ENCODE results near the gene ANKFN1.

Gene ANKFN1

GRCh38 chr17:56521414-56522141 lies 368.3 kb downstream of the ANKFN1 start:
- FAIRE-seq: no peak

- no peak for FAIRE-seq
Measured at GRCh38 chr17:56523042-56523441, 369.8 kb downstream of the ANKFN1 start.

GRCh38 chr17:56528696-56529095 lies 375.4 kb downstream of the ANKFN1 start:
- FAIRE-seq: no peak

- no peak for FAIRE-seq
Measured at GRCh38 chr17:56532926-56533325, 379.7 kb downstream of the ANKFN1 start.

DNA sequence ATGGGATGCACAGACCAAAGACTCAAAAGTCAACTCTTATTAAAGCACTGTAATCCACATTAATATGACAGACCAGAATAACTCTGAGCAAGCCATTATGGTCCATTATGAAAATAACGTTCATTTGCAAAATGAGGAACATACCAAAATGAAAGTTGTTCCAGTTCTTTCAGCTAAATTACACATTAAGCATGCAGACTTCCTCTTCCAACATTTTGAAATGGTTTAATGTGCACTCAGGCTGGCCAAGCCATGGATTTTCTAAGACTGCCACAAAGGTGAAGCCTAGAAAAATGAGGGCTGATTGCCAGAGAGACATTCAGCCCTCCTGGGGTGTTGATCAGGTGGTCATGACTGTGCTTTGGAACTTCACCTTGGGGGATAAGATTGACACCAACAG lies 383.5 kb downstream of the ANKFN1 start:
- no peak for FAIRE-seq

GRCh38 chr17:56540836-56541235 lies 387.6 kb downstream of the ANKFN1 start:
- no peak for FAIRE-seq

- no peak for FAIRE-seq
Measured at GRCh38 chr17:56543280-56543679, 390.0 kb downstream of the ANKFN1 start.

DNA sequence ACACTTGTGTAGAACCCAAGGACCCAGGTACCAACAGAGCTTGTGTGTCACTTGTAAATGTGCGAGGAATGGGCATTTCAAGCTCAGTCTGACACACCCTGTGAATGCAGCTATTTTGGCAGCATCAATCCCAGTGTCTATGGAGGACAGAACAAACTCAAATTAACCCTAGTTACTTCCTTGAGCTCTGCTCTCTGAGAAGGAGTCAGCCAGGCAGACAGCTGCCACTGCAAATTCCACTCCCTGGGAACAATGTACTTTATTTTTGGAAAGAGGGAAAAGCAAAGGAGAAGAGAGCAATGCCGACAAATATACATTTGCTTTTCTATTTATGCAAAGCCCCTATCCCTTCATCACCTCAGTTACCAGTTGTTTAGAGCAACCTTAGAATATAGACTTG lies 391.8 kb downstream of the ANKFN1 start:
- no peak for FAIRE-seq

- FAIRE-seq: no peak
Measured at GRCh38 chr17:56545930-56546329, 392.7 kb downstream of the ANKFN1 start.

DNA sequence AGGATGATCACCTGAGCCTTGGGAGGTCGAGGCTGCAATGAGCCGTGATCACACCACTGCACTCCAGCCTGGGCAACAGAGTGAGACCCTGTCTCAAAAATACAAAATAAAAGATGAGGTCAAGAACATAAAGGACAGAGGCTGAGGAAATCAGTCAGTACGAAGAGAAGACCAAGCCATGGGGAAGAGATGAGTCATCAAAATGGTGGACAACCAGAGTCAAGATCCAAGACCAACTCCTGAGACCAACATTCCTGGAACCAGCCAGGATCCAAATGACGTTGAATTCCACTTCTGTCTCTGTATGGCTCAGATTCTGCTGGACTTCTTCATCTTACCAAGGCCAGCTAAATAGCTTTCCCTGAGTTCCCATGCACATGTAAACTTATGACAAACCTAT lies 395.4 kb downstream of the ANKFN1 start:
- FAIRE-seq: no peak

- FAIRE-seq: no peak
Measured at GRCh38 chr17:56549501-56549900, 396.2 kb downstream of the ANKFN1 start.

DNA sequence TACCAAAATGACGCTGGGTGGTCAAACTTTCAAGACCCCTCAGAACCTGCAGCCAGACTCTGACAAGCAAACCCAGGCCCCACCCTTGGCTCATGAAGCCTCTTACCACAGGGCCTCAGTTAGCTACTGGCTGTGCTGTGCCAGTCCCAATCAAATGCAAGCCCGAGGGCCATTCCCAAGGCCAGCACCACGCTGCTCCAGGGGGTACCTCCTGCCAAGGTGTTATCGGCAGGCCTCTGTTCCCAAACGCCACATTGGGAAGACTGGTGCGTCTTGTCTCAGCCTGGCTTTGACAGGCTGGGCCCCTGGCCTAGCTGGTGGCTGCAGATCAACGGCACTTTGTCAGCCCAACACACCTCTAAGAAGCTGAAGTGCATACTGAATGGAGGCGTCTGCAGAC lies 404.4 kb downstream of the ANKFN1 start:
- no peak for FAIRE-seq

DNA sequence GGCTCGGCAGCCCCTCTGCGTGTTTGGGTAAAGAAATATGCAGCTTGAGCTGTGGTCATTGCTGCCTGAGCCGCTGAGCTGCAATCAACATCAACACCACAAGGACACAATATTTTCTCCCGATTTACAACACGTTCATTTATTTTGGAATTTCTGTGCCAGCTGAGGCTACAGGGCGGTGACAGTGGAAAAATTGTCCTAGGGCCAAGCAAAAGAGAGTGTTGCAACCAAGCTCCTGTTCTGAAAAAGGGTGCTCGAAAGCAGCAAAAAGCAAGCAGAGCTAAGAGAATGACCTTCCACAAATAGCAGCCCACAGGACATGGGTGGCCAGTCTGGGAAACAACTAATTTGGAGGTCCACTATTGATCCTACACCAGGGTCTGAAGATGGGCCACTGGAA lies 404.8 kb downstream of the ANKFN1 start:
- no peak for FAIRE-seq
